A673 (cell line): ENCODE data around the gene SNX13. TPM values are rescaled to one million over a fixed set of nuclear protein-coding genes. Genes with fewer than 3 reads are reported as not detected.

ENCODE experiments used
- BruUV-seq: library from RNA; stranded (reverse); fragments of 400-500 nt; replicated peaks from 2 replicates; lab custom pipeline; 2021; lab: Mats Ljungman, UMichigan
- CTCF ChIA-PET: fragments of 300-600 bp; sonication (Branson Sonifier 250); formaldehyde crosslinking; loops from one replicate; lab custom pipeline; 2022; ENCODE audit warnings: antibody characterized with exemption; lab: Charles Lee
- POLR2A ChIA-PET: fragments of 300-600 bp; sonication (Branson Sonifier 250); formaldehyde crosslinking; loops from one replicate; lab custom pipeline; 2022; ENCODE audit warnings: antibody characterized with exemption; ENCODE audit not compliant: low non-redundant PET; lab: Charles Lee
- DNase-seq: peaks from one replicate; pipeline ENCODE4 v3.0.0-alpha.2; 2015; ENCODE audit warnings: low spot score
- H3K27ac ChIP-seq: fragments of 200-600 bp; sonication (generic); 2 replicates; pipeline ENCODE4 v1.5.1; 2016; ENCODE audit warnings: mixed run types, low read depth, mild to moderate bottlenecking, mixed read lengths, antibody characterized with exemption, low read length; ENCODE audit not compliant: poor library complexity, severe bottlenecking
- H3K27me3 ChIP-seq: fragments of 200-600 bp; sonication (generic); replicated peaks from 2 replicates; pipeline ENCODE4 v1.6.1; 2017; ENCODE audit warnings: mixed run types, low read depth, mild to moderate bottlenecking, mixed read lengths, antibody characterized with exemption, low read length; ENCODE audit not compliant: insufficient read depth, poor library complexity
- H3K36me3 ChIP-seq: fragments of 200-600 bp; sonication (generic); 2 replicates; pipeline ENCODE4 v1.6.1; 2016; ENCODE audit warnings: mixed run types, mild to moderate bottlenecking, mixed read lengths, antibody characterized with exemption, low read length; ENCODE audit not compliant: insufficient read depth, poor library complexity, severe bottlenecking
- H3K4me1 ChIP-seq: fragments of 200-600 bp; sonication (generic); 2 replicates; pipeline ENCODE4 v1.6.1; 2017; ENCODE audit warnings: mixed run types, mild to moderate bottlenecking, mixed read lengths, antibody characterized with exemption, low read length; ENCODE audit not compliant: insufficient read depth, poor library complexity, severe bottlenecking
- H3K4me3 ChIP-seq: fragments of 200-600 bp; sonication (generic); 2 replicates; pipeline ENCODE4 v1.5.1; 2016; ENCODE audit warnings: low read depth, mixed run types, mild to moderate bottlenecking, mixed read lengths, low read length; ENCODE audit not compliant: poor library complexity, severe bottlenecking
- H3K9me3 ChIP-seq: fragments of 200-600 bp; sonication (generic); 2 replicates; pipeline ENCODE4 v1.6.1; 2016; ENCODE audit warnings: mixed run types, low read depth, mild to moderate bottlenecking, mixed read lengths, antibody characterized with exemption, low read length; ENCODE audit not compliant: poor library complexity, severe bottlenecking
- EZH2 ChIP-seq: fragments of 200-600 bp; sonication (generic); IDR thresholded peaks from 2 replicates; pipeline ENCODE4 v1.6.1; 2017; ENCODE audit warnings: borderline replicate concordance, low read depth, mild to moderate bottlenecking, mixed read lengths, antibody characterized with exemption, low read length; ENCODE audit not compliant: poor library complexity, severe bottlenecking
- intact Hi-C: fragments of 100-400 bp; cut with micrococcal nuclease; formaldehyde crosslinking; loops from one replicate; pipeline ENCODE4 v1.10.0; 2022; ENCODE audit not compliant: unreplicated experiment
- total RNA-seq: library from RNA; stranded (reverse); gene quantifications from 2 replicates; pipeline ENCODE4 v1.2.3, GENCODE V29; 2021
- TF ChIP-seq, protein P1 (sequence below): fragments of 300-800, 200-600 bp; sonication (generic); conservative IDR thresholded peaks from 2 replicates; pipeline ENCODE4 v1.5.1; 2017; ENCODE audit warnings: low read depth, mild to moderate bottlenecking, antibody characterized with exemption, low read length, moderate library complexity, mixed read lengths

Gene SNX13
- total RNA-seq, 1 experiment from 2014 or later, result 31.2 TPM

- Histone ChIP-seq H3K4me3 (no peak overlapping the region), H3K4me1 (no peaks in the 10 kb centered on the region), H3K9me3 (no peaks in the 10 kb centered on the region), H3K27ac (no peak overlapping the region), H3K27me3 (no peaks in the 10 kb centered on the region), H3K36me3 (no peaks in the 10 kb centered on the region)
- intact Hi-C loops, result loop anchor here (2.0 to 5.0 kb wide), 3 partner anchors 346 to 574 kb away; no protein-coding TSS in a partner anchor
- ChIA-PET POLR2A (no interaction called here), CTCF (interaction anchor here (0.8 to 1.6 kb wide), 5 partner anchors 64 to 575 kb away, joined by 3 to 15 read pairs (median 4); no protein-coding TSS in a partner anchor)
- TF ChIP-seq, protein P1, sequence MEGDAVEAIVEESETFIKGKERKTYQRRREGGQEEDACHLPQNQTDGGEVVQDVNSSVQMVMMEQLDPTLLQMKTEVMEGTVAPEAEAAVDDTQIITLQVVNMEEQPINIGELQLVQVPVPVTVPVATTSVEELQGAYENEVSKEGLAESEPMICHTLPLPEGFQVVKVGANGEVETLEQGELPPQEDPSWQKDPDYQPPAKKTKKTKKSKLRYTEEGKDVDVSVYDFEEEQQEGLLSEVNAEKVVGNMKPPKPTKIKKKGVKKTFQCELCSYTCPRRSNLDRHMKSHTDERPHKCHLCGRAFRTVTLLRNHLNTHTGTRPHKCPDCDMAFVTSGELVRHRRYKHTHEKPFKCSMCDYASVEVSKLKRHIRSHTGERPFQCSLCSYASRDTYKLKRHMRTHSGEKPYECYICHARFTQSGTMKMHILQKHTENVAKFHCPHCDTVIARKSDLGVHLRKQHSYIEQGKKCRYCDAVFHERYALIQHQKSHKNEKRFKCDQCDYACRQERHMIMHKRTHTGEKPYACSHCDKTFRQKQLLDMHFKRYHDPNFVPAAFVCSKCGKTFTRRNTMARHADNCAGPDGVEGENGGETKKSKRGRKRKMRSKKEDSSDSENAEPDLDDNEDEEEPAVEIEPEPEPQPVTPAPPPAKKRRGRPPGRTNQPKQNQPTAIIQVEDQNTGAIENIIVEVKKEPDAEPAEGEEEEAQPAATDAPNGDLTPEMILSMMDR, result no peak
- no peak for TF ChIP-seq EZH2
- no peak for DNase-seq
- no TSS peak for BruUV-seq
Observed at GRCh38 chr7:17770710-17771375, 169.5 kb downstream of the SNX13 start.

DNA sequence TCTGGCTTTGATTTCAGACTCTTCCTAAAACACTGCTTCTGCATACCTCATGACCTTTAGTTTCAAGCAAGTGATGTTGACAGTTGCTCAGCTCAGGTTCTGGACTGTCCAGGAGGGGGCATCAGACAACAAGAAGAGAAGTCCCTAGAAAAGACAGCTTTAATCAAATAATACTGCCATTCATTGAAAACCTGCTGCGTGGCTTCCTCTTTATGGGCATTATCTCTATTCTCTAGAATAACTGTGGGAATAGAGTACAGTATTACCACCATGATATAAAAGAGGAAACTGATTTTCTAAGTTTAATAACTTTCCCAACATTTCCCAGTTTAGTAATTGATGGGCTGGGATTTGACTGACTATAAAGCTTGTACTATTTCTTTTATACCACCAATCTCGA lies 170.4 kb downstream of the SNX13 start:
- no peaks in the 10 kb centered on the region for H3K4me1 ChIP-seq
- peak; percentile 79 for DNase-seq
- POLR2A ChIA-PET, result no interaction called here
- BruUV-seq, result no TSS peak
- H3K27ac ChIP-seq, result no peak overlapping the region
- no peaks in the 10 kb centered on the region for H3K36me3 ChIP-seq
- CTCF ChIA-PET, result interaction anchor here (0.5 to 1.6 kb wide), 11 partner anchors 56 to 1846 kb away, joined by 3 to 15 read pairs (median 4); partner anchors contain the start of gene SNX13
- intact Hi-C loops, result loop anchor here (2.0 to 5.0 kb wide), 5 partner anchors 63 to 575 kb away; no protein-coding TSS in a partner anchor
- no peaks in the 10 kb centered on the region for H3K27me3 ChIP-seq
- no peak for TF ChIP-seq EZH2
- TF ChIP-seq, protein P1, result peak; percentile 87
- H3K4me3 ChIP-seq, result no peak overlapping the region
- H3K9me3 ChIP-seq, result no peaks in the 10 kb centered on the region

DNA sequence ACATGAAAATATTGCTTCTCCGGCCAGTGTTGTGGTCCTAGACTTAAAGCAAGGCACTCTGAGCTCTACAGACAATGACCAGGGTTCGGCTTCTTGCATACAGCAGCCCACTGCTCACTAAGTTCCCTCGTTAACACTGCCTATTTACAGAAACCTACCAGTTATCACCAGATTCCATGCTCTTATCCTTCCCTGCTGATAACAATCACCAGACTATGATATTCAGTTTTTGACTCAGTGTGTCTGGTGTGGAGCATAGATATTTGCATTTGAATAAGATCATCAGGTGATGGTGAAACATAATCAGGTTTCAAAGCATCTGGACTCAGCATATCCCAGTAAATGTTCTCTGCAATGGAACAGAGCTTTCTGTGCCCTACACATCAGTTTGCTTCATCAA lies 182.3 kb downstream of the SNX13 start:
- H3K27me3 ChIP-seq, result no peaks in the 10 kb centered on the region
- no peaks in the 10 kb centered on the region for H3K9me3 ChIP-seq
- H3K36me3 ChIP-seq, result no peaks in the 10 kb centered on the region
- DNase-seq, result no peak
- H3K4me1 ChIP-seq, result no peaks in the 10 kb centered on the region
- intact Hi-C loops, result no loop called here
- no peak overlapping the region for H3K27ac ChIP-seq
- ChIA-PET POLR2A (interaction anchor here (0.7 kb wide), 1 partner anchor 523 kb away, joined by 3 read pairs; no protein-coding TSS in a partner anchor), CTCF (no interaction called here)
- no TSS peak for BruUV-seq
- no peak overlapping the region for H3K4me3 ChIP-seq
- TF ChIP-seq, protein P1, result no peak
- TF ChIP-seq EZH2, result no peak
